T-helper 2 cell (primary cell): ENCODE results near the gene OXSR1.
"Not testable (repeated sequence)": the region's sequence is repeated elsewhere in the genome, so short reads cannot be mapped to it uniquely, and the experiment has no call there.

Experiments
- DNase-seq, 5 experiments: peaks; one replicate each; pipeline versions ENCODE4 v3.0.0 to v3.0.0-alpha.2; 2012 to 2022

Gene OXSR1

DNA sequence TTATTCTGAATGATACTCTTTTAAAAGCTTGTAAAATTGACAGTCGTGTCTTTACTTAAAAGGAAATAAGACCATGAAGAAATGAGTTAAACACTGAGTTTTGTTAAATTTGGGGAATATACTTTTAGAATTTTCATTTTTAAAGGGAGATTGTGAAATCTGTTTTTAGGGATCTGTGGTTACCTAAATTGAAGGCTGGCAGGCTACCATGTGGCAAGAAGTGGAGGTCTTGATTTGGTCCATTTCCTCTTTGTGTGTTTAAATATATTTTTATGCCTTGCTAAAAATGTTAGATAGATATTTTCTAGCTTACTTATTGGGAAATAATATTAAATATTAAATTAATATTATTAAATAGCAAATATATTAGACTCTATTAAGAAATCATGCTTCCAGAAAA is 63.7 kb downstream of the OXSR1 start:
- DNase-seq = no peak

DNA sequence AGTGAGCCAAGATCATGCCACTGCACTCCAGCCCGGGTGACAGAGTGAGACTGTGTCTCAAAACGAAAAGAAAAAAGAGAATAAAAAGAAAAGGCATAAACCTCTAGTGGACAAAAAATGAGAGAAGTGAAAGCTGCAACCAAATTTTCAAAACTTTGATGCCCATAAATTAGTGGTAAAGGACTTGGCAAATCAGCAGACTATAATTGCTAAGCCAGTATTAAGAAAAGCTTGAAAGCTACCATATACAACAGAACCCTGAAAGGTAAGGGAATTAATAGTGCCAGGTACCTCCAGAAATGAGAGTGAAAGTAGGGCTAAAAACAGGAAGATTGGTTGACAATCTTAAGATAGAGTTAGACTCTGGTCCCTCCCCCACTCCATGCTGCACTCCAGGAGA is 67.4 kb downstream of the OXSR1 start:
- no peak for DNase-seq

DNA sequence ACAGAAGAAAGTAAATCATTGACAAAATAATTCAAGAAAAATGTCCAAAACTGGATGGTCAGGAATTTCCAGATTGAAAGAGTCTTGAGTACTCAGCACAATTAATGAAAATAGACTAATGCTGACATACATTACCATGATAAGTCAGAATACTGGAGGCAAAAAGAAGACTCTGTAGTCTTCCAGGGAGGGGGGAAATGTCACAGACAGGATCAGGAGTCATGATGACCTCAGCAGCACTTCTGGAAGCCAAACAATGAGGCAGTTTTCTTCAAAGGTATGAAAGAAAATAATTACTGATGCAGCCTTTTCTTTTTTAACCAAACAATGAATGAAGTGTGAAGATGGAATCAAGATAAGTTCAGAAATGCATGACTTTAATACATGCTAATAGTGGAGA is 70.1 kb downstream of the OXSR1 start:
- no peak for DNase-seq

DNA sequence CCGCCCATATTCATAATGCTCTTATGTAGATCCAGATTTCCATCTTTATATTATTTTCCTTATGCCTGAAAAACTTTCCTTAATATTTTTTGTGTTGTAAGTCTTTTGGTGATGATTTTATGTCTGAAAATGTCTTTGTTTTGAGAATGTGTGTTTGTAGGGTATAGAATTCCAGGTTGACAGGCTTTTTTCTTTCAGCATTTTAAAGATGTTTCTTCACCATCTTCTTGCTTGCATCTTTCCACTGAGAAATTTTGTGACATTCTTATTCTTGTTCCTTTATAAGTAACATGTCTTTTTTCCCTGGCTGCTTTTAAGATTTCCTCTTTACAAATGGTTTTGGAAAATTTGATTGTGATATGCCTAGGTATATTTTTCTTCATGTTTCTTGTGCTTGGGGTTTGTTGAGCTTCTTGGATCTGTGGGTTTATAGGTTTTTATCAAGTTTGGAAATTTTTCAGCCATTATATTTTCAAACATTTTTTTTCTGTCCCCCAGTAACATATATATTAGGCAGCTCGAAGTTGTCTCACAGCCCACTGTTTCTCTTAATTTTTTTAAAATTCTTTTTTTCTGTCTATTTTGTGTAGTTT is 73.2 kb downstream of the OXSR1 start:
- DNase-seq = no peak

DNA sequence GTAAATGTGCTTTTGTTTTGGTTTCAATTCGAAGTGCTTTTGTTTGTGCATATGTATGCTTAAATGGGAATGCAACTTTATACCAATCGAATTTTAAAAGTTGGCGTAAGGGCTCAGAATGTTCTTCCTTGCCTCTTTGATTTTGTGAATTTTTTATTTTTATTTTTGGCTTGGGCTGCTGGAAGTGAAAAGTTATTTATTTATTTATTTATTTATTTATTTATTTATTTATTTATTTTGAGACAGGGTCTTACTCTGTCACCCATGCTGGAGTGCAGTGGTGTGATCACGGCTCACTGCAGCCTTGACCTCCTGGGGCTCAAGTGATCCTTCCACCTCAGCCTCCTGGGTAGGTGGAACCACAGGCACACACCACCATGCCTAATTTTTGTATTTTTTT is 77.5 kb downstream of the OXSR1 start:
- not testable (repeated sequence) for DNase-seq

DNA sequence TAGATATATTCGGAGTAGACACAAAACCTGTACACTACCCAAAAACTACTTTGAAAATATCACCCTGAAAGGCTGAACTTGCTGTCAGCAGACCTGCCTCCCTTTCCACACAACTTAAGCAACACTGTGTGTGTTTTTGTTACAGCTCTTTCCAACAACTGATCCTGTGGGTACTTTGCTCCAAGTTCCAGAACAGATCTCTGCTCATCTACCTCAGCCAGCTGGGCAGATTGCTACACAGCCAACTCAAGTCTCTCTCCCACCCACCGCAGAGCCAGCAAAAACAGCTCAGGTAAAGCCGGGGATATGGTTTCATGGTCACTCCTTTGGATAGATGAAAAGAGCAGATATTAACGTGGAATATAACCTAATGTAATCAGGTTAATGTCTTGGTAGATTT is 80.6 kb downstream of the OXSR1 start:
- DNase-seq = no peak

DNA sequence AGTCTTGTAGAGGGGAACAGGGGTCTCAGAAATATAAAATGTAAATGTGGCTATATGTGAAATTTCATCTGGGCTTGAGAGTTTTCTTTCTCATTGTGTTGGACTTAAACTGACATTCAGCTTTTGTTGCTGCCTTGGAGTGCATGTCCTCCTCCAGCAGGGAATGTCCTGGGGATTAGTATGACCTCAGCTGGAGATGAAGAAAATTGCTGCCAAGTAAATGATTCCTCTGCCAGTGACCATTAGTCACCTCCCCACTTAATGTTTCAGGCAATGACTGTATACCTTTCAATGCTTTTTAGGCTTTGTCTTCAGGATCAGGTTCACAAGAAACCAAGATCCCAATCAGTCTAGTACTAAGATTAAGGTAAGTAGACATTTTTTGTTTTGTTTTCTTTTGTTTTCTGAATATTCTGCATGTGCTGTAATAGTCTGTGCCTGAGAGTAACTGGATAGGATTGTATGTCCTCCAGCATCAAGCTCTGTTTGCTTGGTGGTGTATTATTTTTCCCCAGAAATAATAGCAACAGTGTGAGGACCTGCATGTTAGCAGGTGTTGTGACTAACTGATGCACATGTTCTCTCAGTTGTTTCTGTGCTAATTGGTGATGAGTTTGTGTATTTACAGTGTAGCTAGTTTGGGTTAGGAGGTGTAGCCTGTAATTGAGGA is 82.2 kb downstream of the OXSR1 start:
- no peak for DNase-seq

DNA sequence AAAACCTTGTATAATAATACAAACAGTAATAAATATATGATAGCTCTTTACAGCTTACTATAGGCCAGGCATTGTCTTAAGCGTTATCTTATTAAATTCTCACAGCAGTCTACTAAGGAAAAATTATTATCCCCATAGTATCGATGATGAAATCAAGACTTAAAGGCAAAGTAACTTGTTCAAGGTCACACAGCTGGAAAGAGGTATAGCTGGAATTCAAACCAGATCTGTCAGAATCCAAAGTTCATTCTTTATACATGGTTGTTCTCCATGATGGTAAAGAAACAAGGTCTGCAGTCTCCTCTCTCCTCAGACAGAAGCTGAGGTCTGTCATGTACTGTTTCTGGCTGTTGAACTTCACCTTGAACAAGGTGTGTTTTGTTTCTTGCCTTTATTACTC is 84.9 kb downstream of the OXSR1 start:
- DNase-seq = no peak

DNA sequence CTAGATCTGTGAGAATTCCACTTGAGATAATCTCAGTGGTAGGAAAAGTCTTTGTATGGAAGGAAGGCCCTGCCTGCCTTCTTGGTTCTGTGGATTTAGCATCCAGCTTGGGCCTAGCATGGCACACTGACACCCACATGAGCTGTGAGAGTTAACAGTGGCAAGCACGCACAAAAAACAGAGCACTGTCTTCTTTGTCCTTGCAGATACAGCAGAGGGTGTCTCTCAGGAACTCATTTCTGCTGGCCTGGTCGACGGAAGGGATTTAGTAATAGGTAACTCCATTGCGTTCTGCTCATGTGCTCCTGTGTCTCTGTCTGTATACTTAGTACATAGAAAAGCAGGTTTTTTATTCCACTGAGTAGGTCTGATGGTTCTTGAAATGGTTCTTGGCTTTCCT is 85.9 kb downstream of the OXSR1 start:
- no peak for DNase-seq

DNA sequence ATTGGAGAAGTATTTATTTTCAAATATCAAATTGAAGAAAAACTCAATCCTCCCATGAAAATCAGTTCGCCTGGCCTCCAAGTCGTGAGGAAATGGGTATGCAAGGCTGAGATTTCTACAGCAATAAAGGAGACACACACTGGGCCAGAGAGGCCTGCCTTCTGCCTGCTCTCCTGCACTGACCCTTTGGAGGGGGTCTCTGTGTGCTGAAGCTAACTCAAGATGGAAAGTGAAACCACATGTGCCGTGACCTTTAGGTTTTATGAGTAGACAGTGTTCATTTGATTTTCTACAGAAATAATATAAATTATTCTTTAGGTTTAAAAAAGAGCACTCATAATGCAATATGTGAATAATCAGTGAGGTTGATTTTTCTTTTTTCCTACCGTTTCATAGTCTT is 88.4 kb downstream of the OXSR1 start:
- DNase-seq = no peak

DNA sequence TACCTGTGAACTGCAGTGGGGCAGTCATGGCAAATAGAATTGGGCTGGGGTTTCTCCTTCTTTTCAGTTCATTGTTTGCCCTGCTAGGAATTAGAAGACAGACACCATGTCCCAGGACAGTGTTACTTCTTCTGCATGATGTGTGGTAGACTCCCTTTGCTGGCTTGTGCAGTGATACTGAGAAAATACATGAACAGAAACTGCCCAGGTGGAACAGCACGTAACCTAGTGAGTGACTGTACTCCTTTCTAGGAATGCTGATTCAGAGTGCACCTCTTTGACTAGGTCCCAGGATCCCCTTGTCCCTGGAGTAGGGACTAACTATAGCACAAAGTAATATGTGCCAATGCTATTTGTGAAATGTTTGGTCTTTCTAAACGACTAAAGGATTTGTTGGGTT is 89.5 kb downstream of the OXSR1 start:
- DNase-seq = no peak

DNA sequence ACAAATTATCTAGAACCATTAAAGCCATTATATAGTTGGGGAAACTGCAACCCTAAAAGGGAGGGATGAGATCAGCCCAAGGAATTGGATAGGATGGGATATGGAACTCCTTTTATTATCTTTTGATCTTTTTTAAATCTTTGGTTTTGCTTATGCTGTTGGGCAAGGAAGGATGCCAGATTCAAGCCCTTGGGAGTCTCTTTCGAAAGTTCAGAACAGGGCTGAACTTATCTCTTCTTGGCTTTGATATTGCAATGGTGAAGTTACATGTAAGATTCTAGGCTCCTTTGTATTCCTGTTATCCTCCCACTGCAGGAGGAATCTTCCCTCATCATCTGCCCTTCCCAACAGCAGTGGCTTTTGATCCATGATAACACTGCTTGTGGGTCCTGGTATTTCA is 90.3 kb downstream of the OXSR1 start:
- no peak for DNase-seq

DNA sequence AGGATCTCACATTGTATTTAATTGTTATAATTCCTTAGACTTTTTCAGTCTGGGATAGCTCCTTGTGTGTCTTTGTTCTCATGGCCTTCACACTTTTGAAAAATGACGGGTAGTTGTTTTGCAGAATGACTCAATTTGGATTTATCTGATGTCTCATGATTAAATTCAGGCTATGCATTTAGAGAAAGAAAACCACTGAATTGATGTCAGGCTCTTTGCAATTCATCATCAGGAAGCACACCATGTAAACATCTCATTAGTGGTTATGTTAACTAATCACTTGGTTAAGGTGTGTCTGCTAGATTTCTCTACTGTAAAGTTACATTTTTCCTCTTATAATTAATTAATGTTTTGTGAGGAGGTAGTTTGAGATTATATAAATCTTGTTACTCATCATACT is 92.2 kb downstream of the OXSR1 start:
- DNase-seq = peak in 1 of 5 experiments; percentile 74

DNA sequence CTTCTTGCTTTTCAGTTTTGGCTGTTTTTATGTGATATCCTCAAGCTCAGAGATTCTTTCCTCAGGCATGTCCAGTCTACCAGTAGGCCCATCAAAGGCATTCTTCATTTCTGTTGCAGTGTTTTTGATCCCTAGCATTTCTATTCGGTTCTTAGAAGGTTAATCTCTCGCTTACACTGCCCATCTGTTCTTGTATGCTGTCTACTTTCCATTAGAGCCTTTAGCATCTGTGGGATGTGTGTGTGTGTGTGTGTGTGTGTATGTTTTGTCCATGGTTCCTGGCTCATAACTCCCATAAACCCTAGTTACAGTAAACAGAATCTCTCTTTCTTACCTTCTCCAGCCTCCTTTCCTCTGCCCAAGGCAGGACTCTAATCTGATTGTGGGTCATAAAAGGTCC is 95.1 kb downstream of the OXSR1 start:
- no peak for DNase-seq

DNA sequence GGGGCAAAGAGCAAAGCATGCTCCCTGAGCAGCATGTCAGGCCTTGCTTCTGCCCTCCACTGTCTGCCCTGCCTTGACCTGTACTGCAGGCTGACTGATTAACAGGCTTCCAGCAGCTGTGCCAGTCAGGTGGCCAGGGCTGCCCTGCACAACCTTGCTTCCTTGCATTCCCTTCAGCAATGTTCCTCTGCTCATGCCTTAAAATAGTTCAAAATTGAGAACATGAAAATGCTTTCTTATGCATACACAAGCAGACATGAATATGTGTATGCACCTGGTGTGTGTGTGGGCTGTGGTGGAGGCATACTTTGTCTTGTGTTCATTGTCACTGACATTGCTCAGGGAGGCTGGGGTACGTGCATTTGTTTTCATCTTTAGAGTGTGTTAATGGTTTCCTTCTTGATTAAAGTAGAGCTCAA is 99.0 kb downstream of the OXSR1 start:
- no peak for DNase-seq

DNA sequence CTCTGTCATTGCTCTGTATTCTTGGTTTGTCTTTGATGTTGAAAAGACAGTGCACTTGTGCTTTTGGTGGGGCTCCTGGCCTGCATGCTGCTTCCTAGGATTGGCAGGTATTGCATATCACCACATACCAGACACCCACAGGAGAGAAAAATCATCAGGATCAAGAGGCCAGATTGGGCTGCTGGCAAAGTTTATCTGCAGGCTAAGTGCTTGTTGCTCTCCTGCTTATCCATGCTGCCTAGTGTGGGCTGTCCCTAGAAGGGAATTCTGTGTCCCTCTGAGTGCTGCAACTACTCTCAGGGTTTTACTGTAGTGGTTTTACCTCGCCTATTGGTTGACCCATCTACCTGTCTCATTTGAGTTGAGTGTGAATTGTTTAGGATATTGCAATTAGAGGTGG is 99.4 kb downstream of the OXSR1 start:
- DNase-seq = no peak

DNA sequence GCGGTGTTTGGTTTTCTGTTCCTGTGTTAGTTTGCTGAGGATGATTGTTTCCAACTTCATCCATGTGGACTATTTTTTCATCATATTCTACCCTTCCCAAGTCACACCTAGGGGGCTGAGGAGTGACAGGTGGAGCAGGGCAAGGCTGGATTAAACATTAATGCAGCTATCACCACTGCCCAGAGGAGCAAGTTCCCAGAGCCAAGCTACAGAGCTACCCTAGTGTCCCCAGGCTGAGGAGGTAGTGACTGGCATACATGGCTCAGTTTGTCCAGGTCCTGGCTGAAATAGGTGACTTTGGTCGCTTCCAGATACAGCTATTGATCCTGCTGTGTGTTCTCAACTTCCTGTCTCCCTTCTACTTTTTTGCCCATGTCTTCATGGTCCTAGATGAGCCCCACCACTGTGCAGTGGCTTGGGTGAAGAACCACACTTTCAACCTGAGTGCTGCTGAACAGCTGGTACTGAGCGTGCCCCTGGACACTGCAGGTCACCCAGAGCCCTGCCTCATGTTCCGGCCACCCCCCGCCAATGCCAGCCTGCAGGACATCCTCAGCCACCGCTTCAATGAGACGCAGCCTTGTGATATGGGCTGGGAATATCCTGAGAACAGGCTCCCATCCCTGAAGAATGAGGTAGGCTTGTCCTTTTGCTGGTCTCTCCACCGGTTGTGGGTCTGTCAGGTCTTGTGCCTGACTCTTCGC is 100.4 kb downstream of the OXSR1 start, which contains the start of gene SLC22A13:
SLC22A13 (plus strand) TSS at position 209 of the 704 bp plus-strand sequence; CDS start at position 258, 49 bp downstream.
- DNase-seq = no peak

DNA sequence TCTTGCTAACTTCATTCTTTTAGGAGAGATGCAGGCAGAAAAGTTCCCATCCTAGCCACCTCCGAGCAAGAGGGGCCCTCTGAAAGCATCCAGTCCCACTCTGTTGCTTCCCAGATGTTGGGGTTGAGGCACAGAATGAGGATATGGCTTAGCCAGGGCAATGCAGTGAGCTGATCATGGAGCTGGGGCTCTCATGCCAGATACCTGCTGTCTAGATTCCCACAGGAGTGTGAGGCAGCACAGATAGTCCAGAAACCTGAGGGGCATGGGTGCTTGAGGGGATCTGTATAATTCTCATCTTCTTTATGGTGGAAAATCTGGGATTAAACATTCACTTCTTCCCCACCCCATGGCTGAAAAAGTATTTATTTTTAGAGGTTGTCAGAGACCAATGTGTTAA is 101.5 kb downstream of the OXSR1 start:
- no peak for DNase-seq

DNA sequence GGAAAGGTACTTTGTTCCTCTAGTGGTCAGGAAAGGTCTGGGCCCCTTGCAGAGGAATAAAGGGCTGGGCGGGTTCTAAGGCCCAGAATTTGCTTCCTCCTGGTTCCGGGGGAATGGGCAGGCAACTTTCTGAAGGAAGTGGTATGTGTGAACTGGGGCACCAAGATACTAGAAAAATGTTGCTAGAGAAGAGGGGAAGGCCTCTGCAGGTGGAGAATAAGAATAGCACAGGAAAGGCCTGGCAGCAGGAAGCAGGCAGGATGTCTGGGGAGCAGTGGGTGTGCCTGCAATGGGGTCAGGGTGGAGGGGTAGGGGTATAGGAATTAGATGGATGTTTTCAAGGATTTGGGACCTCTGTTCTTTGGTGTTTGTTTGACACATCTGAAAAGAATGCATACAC is 102.3 kb downstream of the OXSR1 start:
- no peak for DNase-seq

DNA sequence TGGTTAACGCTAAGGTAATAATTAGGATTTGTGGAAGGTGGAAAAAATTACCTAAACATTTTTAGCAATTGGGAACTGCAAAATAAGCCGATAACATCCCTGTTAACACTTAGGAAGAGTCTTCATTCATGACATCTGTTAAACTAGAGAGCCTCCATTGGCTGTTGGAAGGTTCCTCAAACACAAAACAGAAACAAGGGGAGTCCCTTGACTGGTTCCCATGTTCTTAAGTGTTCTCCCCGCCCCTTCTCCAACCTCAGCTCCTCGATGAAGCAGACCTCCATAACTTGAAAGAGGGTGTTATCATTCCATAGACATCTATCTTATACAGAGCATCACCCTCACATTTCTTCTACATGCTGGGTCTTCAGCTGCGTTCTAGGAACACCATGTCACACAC is 102.8 kb downstream of the OXSR1 start:
- no peak for DNase-seq

DNA sequence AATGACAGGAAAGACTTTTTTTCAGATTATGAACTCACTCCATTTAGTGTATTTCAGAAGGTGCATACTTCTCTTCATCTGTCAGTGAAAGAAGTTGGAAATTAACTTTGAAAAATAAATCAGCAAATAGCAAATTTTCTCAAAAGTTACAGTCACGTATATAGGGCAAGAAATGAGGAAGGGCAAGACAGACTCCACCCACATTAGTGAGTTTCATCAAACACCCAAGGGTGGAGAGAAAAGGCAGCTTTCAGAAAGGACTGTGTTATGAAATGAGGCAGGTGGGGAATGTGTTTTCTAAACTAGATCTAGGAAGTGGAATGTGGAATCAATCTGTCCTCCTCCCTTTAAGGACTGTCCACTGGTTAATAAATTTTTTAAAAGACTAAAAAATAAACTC is 103.2 kb downstream of the OXSR1 start:
- no peak for DNase-seq

DNA sequence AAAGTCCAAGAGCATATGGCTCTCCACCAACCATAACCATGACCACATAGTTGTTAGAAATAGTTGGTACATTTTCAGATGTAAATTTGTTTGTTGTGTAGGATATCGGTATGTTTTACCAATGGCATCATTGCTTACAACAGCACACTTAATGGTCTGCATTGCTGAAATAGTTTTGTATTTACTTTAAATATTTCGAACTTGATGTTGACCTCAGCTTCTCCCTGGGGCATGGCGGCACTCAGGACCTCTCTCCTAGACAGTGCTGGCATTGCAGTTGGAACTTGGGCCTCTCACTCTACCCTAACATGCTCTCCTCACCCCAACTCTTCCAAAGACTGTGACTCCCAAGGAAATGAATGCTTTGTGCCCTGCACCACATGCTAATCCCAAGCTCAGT is 105.3 kb downstream of the OXSR1 start:
- no peak for DNase-seq

DNA sequence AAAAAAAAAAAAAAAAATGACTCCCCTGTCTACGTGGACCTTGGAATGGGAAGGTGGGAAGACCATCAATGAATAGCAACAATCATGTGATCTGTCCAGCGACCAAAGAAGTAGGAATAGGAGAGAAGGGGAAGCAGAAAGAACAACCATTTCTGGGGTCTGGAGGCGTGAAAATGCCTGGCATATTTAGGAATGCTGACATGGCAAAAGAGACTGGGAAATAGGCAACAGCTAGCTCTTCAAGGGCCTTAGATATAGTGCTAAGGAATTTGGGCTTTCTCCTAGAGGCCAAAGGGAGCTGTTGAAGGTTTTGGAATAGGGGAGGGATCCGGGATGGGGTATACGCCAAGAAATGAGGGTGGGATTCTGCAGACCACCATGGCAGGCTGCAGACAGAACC is 106.2 kb downstream of the OXSR1 start:
- no peak for DNase-seq
